Stimulated activated effector memory CD8-positive, alpha-beta T cell treated with anti-CD3 and anti-CD28 coated beads, Interleukin-12 subunit alpha, Interleukin-12 subunit beta, amount 100 ng/mL, for 72 hours (primary cell): Measurements from ENCODE around the gene CACTIN.
"Not testable (repeated sequence)": the region's sequence is repeated elsewhere in the genome, so short reads cannot be mapped to it uniquely, and the experiment has no call there.

Experiments
- ATAC-seq: fragments of 150-1000 bp; cut with Tn5 transposase; 2 replicates; pipeline ENCODE4 v1.10.0; 2021
- DNase-seq, 2 donors: peaks; one replicate each; pipeline ENCODE4 v3.0.0; 2021 to 2022; ENCODE audit warnings: low spot score in 2 of 2
- H3K27ac Mint-ChIP-seq: one replicate; pipeline ENCODE4 v1.8.0; 2022; ENCODE audit warnings: mild to moderate bottlenecking, mixed read lengths
- H3K36me3 Mint-ChIP-seq: one replicate; pipeline ENCODE4 v1.8.0; 2022; ENCODE audit warnings: mild to moderate bottlenecking, mixed read lengths
- H3K4me1 Mint-ChIP-seq: one replicate; pipeline ENCODE4 v1.8.0; 2022; ENCODE audit warnings: mixed read lengths
- H3K4me3 Mint-ChIP-seq: one replicate; pipeline ENCODE4 v1.8.0; 2022; ENCODE audit warnings: mild to moderate bottlenecking, mixed read lengths
- H3K9me3 Mint-ChIP-seq: one replicate; pipeline ENCODE4 v1.8.0; 2022; ENCODE audit warnings: mixed read lengths

CACTIN gene

DNA sequence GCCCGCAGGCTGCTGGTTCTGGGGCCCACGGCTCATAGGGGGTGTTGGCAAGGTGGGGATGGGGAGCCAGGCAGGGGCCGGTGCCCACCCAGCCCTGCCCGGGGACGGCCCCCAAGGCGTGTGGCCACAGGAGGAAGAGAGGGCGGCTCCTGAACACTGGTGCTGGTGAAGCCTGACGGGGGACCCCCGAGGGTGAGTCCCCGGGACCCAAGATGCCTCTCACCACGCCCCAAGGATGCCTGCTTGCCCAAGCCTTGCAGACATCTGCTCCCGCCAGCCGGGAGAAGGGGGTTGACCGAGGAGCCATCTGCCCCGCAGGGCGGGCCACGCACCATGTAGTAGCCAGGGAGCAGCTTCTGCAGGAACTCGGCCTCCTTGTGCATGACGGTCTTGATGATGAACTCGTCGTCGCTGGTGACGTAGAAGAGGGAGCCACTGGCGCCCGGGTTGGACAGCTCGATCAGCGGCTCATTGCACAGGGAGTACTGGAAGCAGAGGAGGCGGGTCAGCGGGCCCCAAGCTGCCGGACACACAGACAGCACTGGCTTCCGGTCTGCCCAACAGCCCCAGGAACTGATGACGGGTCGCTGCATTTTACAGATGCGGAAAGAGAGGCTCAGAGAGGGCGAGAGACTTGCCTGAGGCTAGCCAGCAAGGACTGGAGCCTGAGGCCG is 29.6 kb upstream of the CACTIN start:
- Mint-ChIP-seq H3K9me3 (no peaks in the 10 kb centered on the region), H3K36me3 (peaks cover 87% of the 10 kb centered on the region), H3K27ac (no peak overlapping the region), H3K4me3 (no peak overlapping the region), H3K4me1 (no peaks in the 10 kb centered on the region)
- DNase-seq: no peak
- no peak for ATAC-seq

DNA sequence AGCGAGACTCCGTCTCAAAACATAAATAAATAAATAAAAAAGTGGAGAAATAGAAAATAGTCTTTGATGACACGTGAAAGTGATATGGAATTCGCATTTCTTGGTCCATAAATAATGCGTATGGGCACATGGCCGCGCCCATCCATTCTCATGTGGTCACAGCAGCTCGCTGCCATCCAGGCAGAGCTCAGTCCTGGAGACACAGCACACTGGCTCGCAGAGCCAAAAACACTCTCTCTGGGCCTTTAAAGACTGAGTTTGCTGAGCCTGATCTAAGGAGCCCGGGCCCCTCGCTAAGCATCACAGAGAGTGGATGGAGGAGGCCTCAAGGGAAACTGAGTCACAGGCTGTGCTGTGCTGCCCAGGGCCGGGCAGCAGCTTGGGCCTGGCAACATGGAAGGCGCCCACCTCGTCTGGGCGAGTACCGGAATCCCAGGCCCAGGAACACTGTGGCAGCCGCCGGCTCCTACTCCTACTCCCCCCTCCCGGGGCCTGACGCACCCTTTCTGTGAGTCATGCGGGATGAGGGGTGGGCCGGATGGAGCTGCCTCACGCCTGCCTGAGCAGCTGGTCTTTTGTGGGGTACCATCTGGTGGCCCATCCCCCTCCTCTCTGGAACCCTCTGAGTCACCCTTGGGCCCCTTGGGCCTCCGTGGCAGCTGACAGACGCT is 28.9 kb upstream of the CACTIN start:
- H3K4me1 Mint-ChIP-seq: no peaks in the 10 kb centered on the region
- H3K9me3 Mint-ChIP-seq: no peaks in the 10 kb centered on the region
- H3K27ac Mint-ChIP-seq: no peak overlapping the region
- H3K36me3 Mint-ChIP-seq: peaks cover 88% of the 10 kb centered on the region
- no peak overlapping the region for H3K4me3 Mint-ChIP-seq
- no peak for DNase-seq
- peak; percentile 4 for ATAC-seq

GRCh38 chr19:3653865-3654513 is 27.4 kb upstream of the CACTIN start:
- ATAC-seq: no peak
- Mint-ChIP-seq H3K4me1 (no peaks in the 10 kb centered on the region), H3K9me3 (no peaks in the 10 kb centered on the region), H3K27ac (no peak overlapping the region), H3K36me3 (peaks cover 79% of the 10 kb centered on the region), H3K4me3 (no peak overlapping the region)
- no peak for DNase-seq

DNA sequence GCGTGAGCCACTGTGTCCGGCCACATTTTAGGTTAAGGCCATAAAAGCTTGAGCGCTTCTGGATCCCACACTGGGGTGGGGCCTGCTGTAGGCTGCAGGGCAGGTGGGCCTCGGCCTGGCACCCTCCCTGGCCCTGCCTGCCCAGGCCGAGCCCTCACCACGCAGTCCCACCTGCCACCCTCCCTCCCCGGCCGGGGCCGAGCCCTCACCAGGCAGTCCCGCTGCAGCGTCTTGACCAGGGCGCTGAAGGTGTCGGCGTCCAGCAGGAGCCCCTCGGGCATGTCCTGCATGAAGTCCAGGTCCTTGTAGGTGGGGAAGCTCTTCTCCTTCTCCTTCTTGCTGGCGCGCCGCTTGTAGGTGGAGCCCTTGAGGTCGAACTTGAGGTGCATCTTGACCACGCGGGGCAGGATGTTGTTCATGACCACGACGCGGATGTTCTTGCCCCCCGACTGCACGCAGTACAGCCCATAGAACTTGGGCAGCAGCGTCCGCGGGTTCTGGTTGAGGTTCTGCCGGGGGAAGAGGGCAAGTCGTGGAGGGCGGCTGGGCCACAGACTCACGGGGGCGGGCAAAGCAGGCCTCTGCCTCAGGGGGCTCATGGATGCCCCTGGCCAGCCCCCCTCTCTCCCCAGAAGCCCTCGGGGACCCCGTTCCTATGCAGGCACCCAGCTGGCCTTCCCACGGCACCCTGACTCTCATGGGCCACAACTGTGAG is 26.6 kb upstream of the CACTIN start:
- Mint-ChIP-seq H3K4me3 (no peak overlapping the region), H3K4me1 (no peaks in the 10 kb centered on the region), H3K36me3 (peaks cover 74% of the 10 kb centered on the region), H3K9me3 (no peaks in the 10 kb centered on the region), H3K27ac (no peak overlapping the region)
- ATAC-seq (no peak), DNase-seq (no peak)

DNA sequence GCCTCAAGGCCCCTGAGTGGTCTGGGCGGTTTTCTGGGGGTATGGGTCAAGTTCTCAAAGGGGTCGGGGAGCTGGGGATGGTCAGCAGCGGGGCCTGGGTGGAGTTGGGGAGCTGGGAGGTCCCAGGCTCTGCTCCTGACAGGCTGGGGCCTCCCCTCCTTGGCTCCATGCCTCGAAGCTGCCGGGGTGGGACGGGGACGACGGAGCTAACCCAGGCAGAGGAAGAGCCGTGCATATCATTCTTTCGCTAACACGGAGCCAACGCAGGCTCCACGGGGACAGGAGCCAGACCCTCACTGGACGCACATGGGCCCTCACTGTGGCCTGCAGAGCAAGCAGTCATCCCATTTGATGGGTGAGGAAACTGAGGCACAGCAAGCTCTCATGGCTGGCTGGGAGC is 25.8 kb upstream of the CACTIN start:
- DNase-seq: no peak
- Mint-ChIP-seq H3K4me3 (no peak overlapping the region), H3K9me3 (no peaks in the 10 kb centered on the region)

DNA sequence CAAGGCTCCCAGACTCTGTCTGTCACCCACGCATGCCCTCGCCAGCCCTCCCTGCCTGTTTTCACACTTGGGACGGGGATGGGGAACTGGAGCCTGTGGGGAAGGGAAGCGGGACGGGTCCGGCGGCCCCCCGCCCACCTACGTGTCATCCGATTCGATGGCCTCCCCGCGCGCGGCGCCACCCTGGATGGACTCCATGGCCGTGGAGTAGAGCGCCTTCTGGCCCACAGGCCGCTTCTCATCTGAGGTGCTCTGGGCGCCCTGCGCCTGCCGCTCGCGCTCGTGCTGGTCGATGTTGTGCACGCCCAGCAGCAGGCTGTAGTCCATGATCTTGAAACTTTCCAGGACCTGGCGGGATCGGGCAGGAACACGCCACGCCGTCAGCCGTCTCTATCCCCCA is 25.1 kb upstream of the CACTIN start:
- DNase-seq (no peak), ATAC-seq (no peak)
- peak overlapping the region; percentile 61 for H3K27ac Mint-ChIP-seq
- no peak overlapping the region for H3K4me3 Mint-ChIP-seq
- H3K36me3 Mint-ChIP-seq: peaks cover 68% of the 10 kb centered on the region
- no peaks in the 10 kb centered on the region for H3K4me1 Mint-ChIP-seq
- no peaks in the 10 kb centered on the region for H3K9me3 Mint-ChIP-seq

More for the DNA sequence above, 25.8 kb upstream of the CACTIN start:
- no peaks in the 10 kb centered on the region for H3K4me1 Mint-ChIP-seq
- H3K36me3 Mint-ChIP-seq: peaks cover 73% of the 10 kb centered on the region
- no peak for ATAC-seq
- peak overlapping the region; percentile 43 for H3K27ac Mint-ChIP-seq

DNA sequence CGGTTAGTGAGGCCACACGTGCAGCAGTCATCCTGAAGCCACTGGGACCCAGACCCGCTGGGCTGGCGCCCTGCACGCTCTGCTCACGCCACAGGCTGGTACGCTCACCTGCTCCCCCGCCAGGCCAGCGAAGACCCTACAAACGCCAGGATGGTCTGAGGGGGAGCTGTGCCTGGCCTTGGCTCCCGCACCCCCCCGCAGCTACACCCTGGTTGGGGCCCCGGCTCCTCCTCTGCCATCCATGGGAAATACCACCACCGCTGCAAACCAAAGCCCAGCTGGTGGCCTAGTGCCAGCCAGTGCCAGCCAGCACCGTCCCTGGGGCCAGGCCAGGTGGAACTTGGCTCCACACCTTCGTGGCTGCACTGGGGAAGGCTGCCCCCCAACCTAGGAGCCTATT is 23.3 kb upstream of the CACTIN start:
- ATAC-seq (no peak), DNase-seq (no peak)
- no peak overlapping the region for H3K27ac Mint-ChIP-seq
- peaks cover 65% of the 10 kb centered on the region for H3K36me3 Mint-ChIP-seq
- no peaks in the 10 kb centered on the region for H3K9me3 Mint-ChIP-seq
- no peak overlapping the region for H3K4me3 Mint-ChIP-seq
- no peaks in the 10 kb centered on the region for H3K4me1 Mint-ChIP-seq

GRCh38 chr19:3648037-3648905 is 21.7 kb upstream of the CACTIN start:
- no peak overlapping the region for H3K27ac Mint-ChIP-seq
- no peaks in the 10 kb centered on the region for H3K9me3 Mint-ChIP-seq
- no peak for ATAC-seq
- H3K4me1 Mint-ChIP-seq: no peaks in the 10 kb centered on the region
- DNase-seq: no peak
- no peak overlapping the region for H3K4me3 Mint-ChIP-seq
- H3K36me3 Mint-ChIP-seq: peaks cover 50% of the 10 kb centered on the region

GRCh38 chr19:3647102-3647501 is 20.5 kb upstream of the CACTIN start:
- not testable (repeated sequence) for DNase-seq

GRCh38 chr19:3646336-3647092 is 19.9 kb upstream of the CACTIN start:
- ATAC-seq: no peak
- H3K27ac Mint-ChIP-seq: no peak overlapping the region
- no peaks in the 10 kb centered on the region for H3K9me3 Mint-ChIP-seq
- H3K4me3 Mint-ChIP-seq: no peak overlapping the region
- DNase-seq: no peak
- no peaks in the 10 kb centered on the region for H3K4me1 Mint-ChIP-seq
- peaks cover 48% of the 10 kb centered on the region for H3K36me3 Mint-ChIP-seq

More at GRCh38 chr19:3647102-3647501, 20.5 kb upstream of the CACTIN start:
- not testable (repeated sequence) for H3K9me3 Mint-ChIP-seq, H3K4me1 Mint-ChIP-seq, ATAC-seq, H3K4me3 Mint-ChIP-seq, H3K27ac Mint-ChIP-seq
- peaks cover 48% of the 10 kb centered on the region for H3K36me3 Mint-ChIP-seq

DNA sequence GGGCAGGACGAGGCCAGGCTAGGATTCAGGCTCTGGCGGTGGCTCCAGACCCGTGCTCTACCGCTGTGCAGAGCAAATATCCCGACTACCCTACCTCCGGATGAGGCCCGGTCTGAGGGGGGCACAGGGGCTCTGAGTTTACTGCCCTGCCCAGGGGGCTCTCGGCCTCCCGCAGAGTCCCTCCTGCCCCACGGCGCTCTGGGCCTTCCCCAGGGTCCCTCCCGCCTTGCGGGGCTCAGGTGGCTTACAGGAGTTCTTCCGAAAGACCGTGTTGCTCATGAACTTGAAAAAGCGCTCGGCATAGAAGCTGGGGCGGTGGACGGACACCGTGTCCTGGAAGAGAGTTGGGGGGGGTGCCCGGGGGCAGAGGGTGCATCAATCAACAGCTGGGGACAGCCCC is 19.1 kb upstream of the CACTIN start:
- Mint-ChIP-seq H3K36me3 (peaks cover 47% of the 10 kb centered on the region), H3K4me3 (no peak overlapping the region)
- no peak for ATAC-seq

DNA sequence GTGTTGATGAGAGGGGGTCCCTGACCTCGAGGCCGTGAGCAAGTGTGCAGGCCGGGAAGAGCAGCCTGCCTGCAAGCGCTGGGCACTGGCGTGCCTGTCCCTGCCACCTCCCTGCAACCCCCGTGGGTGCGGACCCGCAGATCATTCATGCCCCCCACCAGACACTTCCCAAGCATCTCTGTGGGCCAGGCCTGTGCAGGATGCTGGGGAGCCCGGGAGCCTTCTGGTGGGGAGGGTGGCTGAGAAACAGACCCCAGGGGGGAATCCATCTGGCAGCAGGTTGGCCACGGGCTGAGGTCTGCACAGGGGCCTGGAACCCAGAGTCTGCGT is 18.4 kb upstream of the CACTIN start:
- Mint-ChIP-seq H3K4me3 (no peak overlapping the region), H3K27ac (no peak overlapping the region), H3K36me3 (peaks cover 50% of the 10 kb centered on the region), H3K9me3 (no peaks in the 10 kb centered on the region), H3K4me1 (no peaks in the 10 kb centered on the region)
- DNase-seq: no peak
- no peak for ATAC-seq

More for the DNA sequence above, 19.1 kb upstream of the CACTIN start:
- no peak for DNase-seq
- no peaks in the 10 kb centered on the region for H3K9me3 Mint-ChIP-seq
- H3K27ac Mint-ChIP-seq: no peak overlapping the region
- no peaks in the 10 kb centered on the region for H3K4me1 Mint-ChIP-seq

DNA sequence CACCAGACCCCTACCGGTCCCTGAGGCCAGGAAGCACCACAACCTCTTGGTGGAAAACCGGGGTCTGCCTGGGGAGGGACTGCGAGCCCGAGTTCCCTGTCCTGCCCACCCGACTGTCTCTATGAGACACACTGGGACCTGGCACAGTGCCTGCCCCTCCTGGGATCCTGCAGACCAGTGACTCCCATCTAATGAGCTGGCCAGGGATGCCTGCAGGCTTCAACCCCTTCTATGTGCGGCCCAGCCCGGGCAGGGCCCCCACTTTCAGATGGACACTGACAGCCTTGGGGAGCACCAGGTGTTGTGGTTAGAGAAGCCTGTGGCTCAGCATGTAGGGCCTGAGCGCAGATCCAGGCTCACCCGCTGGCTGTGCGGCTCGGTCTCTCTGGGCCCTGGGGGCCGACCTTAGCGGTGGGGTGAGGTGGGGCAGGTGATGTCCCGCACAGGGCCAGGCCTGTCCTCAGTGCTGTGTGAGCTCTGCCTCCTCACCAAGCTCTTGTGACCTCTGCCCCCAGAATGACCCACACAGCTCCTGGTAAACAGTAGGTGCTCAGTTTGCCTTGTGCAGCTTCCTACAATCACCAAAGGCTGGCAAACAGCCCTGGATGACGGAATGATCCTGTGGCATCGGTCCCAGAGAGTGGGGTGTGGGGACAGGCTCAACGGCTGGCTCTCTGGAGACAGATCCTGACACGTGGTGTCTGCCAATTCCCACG is 17.9 kb upstream of the CACTIN start:
- Mint-ChIP-seq H3K4me1 (no peaks in the 10 kb centered on the region), H3K9me3 (no peaks in the 10 kb centered on the region), H3K27ac (no peak overlapping the region), H3K4me3 (no peak overlapping the region), H3K36me3 (peaks cover 56% of the 10 kb centered on the region)
- ATAC-seq (no peak), DNase-seq (no peak)
